IPS DF 4.7 (cell line): ENCODE measurements around the gene CAMKK2.
"Not testable (repeated sequence)": the region's sequence is repeated elsewhere in the genome, so short reads cannot be mapped to it uniquely, and the experiment has no call there.

ENCODE experiments used
- DNase-seq: peaks from one replicate; pipeline ENCODE4 v3.0.0-alpha.2; 2013; ENCODE audit warnings: low spot score; ENCODE audit errors: extremely low read depth

The CAMKK2 gene

GRCh38 chr12:121226399-121226798 is 70.1 kb downstream of the CAMKK2 start:
- no peak for DNase-seq

- DNase-seq, result no peak
Observed at GRCh38 chr12:121224591-121224990, 71.9 kb downstream of the CAMKK2 start.

- no peak for DNase-seq
Observed at GRCh38 chr12:121223292-121224285, 72.9 kb downstream of the CAMKK2 start.

GRCh38 chr12:121222847-121223246 is 73.7 kb downstream of the CAMKK2 start:
- no peak for DNase-seq

- DNase-seq, result no peak
Observed at GRCh38 chr12:121219353-121219986, 77.0 kb downstream of the CAMKK2 start.

GRCh38 chr12:121218588-121219352 is 77.7 kb downstream of the CAMKK2 start:
- DNase-seq, result no peak

GRCh38 chr12:121217761-121218160 is 78.7 kb downstream of the CAMKK2 start:
- DNase-seq, result no peak

GRCh38 chr12:121217063-121217462 is 79.4 kb downstream of the CAMKK2 start:
- DNase-seq, result no peak

GRCh38 chr12:121216102-121216501 is 80.4 kb downstream of the CAMKK2 start:
- no peak for DNase-seq

GRCh38 chr12:121214855-121215745 is 81.4 kb downstream of the CAMKK2 start:
- no peak for DNase-seq

- DNase-seq, result no peak
Observed at GRCh38 chr12:121214166-121214777, 82.2 kb downstream of the CAMKK2 start.

- DNase-seq, result no peak
Observed at GRCh38 chr12:121212875-121213274, 83.6 kb downstream of the CAMKK2 start.

- DNase-seq, result no peak
Observed at GRCh38 chr12:121209624-121210572, 86.6 kb downstream of the CAMKK2 start, which contains the start of gene P2RX4. TSS of gene P2RX4 (plus strand) at chr12:121210129. CDS start at chr12:121210165, 36 bp downstream.

- no peak for DNase-seq
Observed at GRCh38 chr12:121209221-121209620, 87.3 kb downstream of the CAMKK2 start.

- DNase-seq, result not testable (repeated sequence)
Observed at GRCh38 chr12:121208571-121208970, 87.9 kb downstream of the CAMKK2 start.

- DNase-seq, result no peak
Observed at GRCh38 chr12:121205491-121205890, 91.0 kb downstream of the CAMKK2 start.

GRCh38 chr12:121203482-121203881 is 93.0 kb downstream of the CAMKK2 start:
- no peak for DNase-seq

- DNase-seq, result no peak
Observed at GRCh38 chr12:121202407-121203355, 93.8 kb downstream of the CAMKK2 start.
